NCI-H1048 (cell line): Measurements from ENCODE around the gene ABHD12.
"Not testable (repeated sequence)": the region's sequence is repeated elsewhere in the genome, so short reads cannot be mapped to it uniquely, and the experiment has no call there.

ENCODE experiments used
- DNase-seq: peaks from one replicate; lab custom pipeline; 2025; lab: John Stamatoyannopoulos, UW

Gene ABHD12

DNA sequence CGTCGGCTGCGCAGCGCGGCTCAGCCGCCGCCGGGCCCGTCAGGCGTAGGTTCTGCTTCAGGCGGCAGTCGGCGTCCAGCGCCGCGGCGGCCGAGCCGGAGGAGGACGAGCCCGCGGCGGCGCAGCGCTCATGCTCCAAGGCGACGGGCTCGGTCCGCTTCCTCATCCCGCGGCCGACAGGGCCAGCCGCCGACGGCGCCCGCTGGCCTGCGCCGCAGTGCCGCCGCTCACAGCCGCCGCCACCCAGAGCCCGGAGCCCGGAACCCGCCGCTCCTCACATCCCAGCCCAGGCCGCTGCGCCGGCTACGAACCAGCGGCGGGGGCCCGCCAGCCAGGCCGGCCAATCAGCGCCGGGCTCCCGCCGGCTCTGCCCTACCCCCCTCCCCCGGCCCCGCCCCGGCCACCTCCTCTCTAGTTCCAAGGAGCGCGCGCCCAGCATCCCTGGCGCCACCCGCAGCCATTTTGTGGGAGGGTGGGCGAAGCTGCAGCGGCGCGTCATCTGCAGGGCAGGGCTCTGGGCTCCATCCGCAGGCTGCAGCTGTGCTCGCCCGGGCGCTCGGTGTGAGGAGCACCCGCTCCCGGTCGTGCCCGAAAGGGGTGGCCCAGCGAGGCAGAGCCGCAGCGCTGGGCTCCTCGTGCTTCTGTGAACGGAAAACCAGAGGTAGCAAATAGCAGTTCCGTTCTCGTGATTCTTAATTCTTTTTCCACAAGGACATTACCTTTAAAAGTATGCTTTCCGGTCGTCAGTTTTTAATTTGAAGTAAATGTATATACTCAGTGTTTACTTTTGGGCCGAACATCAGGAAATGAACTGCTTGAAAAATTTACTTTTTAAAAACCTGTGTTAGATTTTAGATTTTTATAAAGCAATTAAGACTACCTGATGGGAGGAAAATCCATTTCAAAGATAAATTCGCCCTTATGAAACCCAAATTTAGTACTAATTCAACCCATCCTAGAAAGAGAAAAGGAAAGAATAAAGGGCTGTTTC, at the start of gene ABHD12:
TSS of gene ABHD12 (minus strand) at position 298 of the 991 bp plus-strand sequence. CDS start at position 166, 132 bp downstream.
- DNase-seq = peak; percentile 86

DNA sequence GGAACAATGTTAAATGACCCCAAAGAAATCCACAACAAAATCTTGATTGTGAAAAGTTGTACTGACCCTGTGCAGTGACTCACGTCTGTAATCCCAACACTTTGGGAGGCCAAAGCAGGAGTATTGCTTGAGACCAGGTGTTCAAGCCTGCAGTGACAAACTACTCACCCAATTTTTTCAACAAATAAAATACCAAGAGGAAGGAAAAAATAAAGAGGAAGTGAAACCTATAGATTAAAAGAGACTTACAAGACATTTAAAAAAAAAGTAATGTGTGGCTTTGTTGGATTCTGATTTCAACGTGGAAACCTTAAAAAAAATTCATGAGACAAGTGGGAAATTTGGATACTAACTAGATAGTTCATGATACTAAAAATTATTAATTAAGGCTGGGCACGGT, 48.7 kb upstream of the ABHD12 start:
- DNase-seq = no peak

DNA sequence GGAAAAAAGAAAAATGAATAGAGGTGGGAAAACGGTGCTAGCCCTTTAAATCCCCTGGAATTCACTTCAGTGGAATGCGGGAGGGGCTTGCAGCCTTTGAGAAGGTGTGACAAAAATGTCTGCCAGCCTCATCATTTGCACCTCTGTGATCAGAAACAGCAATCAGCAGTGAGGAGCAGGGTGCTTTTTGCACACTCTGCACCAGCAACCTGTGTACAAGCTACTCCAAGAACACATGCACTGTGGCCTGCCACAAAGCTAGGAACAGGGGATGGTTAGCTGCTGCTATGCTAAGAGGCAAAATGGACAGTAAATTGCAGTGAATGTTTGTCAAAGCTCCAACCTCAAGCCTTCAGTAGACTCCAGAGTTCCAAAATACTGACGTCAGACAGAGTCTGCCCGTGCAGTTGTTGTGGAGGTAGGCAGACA, 46.5 kb upstream of the ABHD12 start:
- no peak for DNase-seq

DNA sequence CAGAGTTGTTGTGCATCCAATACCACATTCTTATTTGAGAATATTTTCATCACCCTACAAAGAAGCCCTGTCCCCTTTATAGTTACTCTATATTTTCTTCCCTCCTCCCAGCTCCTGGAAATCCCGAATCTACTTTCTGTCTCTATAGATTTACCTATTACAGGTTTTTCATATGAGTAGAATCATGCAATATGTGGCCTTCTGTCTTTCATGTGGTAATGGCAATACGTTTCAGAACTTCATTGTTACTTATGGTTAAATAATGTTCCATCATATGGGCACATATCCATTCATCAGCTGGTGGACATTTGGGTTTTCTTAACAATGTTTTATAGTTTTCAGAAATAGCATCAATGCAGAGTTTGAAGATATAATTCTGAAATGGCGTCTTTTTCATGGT, 33.9 kb upstream of the ABHD12 start:
- DNase-seq = no peak

DNA sequence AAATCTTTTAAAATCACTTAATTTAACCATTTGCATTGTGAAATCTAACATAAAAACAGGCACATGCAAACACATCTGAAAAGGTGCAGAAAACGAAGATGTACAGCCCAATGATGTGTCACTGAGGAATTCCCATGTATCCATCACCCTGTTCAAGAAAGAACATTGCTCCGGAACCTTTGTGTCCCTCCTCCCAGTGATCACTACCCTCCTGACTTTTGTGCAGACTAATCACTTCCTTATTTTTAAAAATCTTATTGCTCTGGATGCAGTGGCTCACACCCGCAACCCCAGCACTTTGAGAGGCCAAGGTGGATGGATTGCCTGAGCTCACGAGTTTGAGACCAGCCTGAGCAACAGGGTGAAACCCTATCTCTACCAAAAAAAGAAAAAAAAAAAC, 31.4 kb upstream of the ABHD12 start:
- DNase-seq = no peak

DNA sequence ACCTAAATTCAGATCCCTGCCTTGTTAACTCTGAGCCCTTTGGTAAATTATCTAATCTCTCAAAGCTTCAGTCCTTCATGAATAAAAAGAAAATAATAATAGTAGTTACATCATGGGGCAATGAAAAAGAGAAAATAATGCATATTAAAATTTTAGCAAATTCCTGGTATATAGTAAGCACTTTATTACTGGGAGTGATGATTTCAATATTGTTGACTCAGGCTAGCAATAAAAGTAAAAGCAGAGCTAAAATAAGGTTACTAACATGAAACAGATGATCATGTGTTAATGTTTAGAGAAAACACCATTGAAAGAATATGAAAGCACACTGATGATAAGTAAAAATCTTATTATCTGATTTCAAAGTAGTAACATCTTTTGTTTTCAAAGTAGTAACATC, 30.5 kb upstream of the ABHD12 start:
- no peak for DNase-seq

DNA sequence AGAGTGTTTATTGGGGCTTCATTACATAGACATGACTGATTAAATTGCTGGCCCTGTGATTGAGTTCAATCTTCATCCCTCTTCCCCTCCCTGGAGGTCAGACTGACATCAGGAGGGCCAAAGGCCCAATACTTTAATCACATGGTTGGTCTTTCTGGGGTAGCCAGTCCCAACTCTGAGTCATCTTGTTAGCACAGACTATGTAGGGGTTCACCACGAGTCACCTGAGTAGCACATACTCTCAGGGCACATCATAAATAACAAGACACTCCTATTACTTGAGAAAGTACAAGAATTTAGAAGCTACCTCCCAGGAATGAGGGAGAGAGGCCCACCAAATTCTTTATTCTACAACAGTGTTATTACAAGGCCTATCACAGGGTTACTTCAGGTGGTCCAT, 28.1 kb upstream of the ABHD12 start:
- no peak for DNase-seq

DNA sequence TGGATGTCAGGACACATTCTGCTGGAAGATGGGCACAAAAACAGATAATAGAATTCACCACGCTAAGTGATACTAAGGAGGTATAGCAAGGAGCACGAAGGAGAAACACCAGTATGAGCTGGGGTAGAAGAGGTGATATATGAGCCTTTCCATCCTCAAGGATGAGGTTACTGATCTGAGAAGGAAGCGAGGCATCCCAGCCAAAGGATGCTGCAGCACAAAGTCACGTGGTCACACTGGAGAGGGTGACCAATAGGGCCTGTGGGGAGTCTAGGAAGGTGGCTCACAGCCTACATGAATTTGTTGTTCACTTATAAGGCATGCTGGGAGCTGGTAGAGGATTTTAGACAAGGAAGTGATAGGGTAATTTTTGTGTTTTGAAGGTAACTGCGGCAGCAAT, 18.3 kb upstream of the ABHD12 start:
- DNase-seq = no peak

DNA sequence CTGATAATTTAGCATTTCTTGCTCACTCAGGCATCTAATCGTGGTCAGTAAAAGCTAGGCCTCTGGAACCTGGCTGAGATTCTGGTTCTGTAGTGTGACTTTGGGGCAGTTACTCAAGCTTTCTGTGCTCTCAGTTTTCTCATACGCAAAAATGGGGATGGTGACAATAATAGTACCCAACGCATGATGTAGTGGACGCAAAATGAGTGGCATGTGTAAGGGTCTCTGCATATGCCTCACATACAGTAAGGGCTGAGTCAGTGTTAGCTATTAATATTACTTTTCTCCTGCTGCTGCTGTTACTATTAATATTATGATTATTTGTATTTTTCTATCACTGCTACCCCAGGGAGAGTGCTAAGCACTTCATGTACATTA, 17.5 kb upstream of the ABHD12 start:
- DNase-seq = no peak

DNA sequence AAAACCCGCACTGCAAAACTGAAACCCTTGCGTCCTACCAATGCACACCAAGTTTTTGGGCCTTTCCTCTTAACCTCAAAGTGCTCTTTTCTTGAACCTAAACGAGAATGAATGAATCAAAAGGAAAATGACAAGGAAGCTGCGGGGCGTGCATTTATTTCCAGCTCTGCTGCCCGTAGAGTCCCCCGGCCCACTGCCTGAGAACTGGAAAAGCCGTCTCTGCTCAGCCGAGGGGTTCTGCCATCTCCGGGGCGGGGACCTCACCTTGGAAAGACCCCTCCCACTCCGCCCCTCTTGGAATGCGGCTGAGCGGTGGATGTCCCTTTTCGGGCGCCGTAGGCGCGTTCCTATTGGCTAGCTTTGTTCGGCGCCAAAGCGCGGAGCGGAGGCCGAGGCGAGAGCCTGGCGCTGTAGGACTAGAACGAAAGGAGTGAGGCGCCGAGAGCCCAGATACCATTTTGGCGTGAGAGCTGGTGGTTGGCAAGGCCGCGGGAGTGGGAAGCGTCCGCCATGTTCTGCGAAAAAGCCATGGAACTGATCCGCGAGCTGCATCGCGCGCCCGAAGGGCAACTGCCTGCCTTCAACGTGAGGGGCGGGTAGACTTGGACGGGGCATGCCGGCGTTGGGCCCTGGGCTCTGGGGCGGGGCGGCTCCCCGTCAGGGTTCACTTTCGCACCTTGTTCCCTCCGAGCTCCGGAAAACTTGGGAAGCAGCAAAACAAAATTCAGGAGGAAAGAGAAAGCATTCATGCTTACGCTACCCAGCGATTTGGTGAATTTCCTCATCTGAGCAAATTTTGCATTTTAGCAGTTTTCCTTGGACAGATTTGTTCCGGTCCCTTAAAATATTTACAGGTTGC, 16.9 kb upstream of the ABHD12 start, which contains the start of gene GINS1:
TSS of gene GINS1 (plus strand) at position 363 of the 859 bp plus-strand sequence. CDS start at position 511, 148 bp downstream.
- peak; percentile 63 for DNase-seq

DNA sequence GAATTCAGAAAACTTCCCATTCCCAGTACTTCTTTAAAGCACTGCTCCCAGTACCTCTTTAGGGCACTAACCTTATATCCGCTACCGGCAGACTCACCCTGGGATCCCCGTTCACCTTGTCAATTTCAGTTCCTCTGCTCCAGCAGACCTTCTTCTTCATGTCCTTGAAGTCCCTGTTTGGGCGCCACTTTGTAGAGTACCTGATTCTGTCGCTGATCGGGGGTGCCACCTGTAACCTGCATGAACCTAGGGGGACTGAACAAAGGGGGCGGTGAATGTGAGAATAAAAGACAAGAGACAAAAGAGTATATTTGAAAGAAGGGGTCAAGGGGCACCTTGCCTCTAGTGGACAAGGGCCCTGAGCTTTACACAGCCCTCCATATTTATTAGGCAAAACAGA, 11.9 kb upstream of the ABHD12 start:
- no peak for DNase-seq

DNA sequence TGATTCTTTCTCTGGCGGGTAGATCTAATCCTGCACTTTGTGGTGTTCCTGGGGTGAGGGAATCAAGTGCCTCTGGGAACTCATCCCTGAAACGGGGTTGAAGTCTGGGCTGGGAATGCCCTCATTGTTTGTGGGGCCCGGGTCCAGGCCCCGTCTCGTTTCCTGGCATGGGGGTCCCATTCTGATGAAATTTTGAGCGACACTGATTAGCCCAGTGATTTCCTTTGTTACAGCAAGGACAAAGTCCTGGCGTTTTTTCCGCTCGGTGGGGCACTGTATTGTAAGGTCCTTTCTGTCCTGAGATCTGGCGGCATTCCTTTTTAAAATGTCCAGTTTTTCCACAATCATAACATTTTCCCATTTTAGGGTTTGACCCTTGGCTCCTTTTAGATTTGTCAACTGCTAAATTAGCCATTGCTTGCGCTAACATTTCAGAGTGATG, 9.7 kb upstream of the ABHD12 start:
- DNase-seq = not testable (repeated sequence)

DNA sequence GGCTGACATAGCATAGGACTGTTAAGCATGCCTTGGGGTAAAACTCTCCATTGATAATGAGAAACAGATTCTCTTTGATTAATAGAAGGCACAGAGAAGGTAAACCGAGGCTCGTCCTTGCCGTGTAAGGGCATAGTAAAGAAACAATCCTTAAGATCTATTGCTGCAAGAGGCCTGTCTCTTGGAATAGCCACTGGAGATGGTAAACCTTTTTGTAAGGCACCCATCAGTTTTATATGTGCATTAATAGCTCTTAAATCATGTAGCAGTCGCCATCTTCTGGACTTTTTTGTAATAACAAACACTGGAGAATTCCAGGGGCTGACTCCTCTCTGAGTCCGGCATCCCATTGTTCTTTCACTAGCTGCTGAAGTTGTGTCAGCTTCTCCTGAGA, 8.4 kb upstream of the ABHD12 start:
- peak; percentile 44 for DNase-seq

DNA sequence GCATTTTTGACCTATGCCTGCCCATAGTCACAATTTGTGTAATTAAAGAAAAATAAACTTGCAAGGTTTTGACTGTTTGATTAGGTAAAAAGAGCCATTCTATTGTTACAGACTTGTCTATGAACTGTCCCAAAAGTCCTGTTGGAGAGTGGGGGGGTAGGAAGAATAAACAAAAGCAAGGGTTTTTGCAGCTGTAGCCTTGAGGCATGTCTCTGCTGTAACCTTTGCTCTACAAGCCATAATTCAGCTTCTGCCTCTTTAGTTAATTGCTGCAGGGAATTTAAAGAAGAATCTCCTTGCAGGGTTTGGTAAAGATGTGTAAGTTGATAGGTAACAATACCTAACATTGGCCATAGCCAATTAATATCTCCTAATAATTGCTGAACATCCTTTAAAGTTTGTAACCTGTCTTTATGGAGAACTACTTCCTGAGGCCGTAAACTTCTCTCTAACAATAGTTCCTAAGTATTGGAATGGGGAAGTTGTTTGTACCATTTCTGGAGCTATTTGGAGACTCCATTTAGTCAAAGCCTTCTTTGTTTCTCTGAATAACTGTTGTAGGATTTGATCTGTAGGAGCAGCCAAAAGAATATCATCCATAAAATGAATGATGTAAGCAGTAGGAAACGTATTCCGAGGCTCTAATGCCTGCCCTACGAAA, 7.9 kb upstream of the ABHD12 start:
- no peak for DNase-seq

DNA sequence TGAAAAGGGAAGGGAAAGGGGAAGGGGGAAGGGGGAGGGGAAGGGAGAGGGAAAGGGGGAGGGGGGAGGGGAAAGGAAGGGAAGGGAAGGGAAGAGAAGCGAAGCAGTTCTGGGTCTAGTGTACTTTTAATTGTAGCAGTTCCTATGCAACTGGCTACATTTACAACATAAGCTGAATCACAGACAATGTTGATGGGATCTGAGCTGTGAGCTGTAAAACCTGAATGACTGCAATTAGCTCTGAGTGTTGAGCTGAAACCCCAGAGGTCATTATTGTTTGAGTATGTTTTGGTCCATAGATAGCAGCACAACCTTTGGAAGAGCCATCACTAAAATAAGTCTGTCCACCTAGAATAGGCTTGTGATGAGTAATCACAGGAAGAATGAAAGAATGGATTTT, 7.2 kb upstream of the ABHD12 start:
- no peak for DNase-seq

DNA sequence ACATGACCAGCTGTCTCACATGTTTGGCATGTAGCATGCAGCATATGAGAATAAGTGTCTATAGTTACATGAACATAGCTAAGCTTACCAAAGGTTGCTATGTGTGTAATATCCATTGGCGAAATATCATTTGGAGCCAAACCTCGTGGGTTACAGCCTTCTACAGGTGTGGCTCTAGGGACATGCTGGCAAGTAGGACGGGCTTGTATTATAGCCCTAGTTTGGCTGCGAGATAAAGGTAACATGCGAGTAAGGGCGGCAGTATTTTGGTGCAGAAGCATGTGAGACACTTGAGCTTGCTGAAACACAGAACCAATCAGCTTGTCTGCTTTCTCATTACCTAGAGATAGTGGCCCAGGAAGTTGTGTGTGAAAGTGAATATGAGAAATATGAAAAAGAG, 6.5 kb upstream of the ABHD12 start:
- no peak for DNase-seq

DNA sequence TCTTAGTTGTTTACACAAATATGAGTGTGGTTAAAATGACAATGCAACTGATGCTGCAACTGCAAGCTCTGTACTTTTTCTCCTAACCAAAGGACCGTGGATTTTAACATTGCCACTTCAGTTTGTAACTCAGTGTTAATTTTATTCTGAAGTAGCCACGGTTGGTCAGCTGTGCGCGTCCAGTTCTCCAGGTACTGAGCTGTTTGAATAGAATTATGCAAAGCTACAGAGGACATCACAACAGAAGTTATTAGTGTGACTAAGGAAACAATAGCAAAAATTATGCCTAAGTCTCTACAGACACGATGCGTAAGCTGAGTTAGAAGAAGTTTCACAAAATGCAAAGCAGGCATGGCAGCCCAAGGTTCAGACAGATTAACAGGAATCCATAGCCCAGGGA, 4.4 kb upstream of the ABHD12 start:
- no peak for DNase-seq

DNA sequence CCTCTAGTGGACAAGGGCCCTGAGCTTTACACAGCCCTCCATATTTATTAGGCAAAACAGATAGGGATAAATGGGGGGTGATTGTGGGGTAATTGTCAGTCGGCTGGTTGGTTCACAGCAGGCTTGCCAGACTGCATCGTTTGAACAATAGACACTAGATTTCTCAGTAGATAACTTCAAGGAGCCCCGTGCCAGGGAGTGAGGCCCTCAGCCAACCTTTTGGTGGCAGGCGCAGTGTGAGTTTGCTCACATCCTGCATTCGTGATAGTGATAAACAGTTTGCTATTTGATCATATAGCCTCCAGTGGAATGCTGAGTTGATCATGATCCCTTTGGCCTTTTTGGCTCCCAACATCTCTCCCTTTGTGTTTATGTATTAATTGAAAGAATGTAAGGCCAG, 3.6 kb upstream of the ABHD12 start:
- DNase-seq = no peak

DNA sequence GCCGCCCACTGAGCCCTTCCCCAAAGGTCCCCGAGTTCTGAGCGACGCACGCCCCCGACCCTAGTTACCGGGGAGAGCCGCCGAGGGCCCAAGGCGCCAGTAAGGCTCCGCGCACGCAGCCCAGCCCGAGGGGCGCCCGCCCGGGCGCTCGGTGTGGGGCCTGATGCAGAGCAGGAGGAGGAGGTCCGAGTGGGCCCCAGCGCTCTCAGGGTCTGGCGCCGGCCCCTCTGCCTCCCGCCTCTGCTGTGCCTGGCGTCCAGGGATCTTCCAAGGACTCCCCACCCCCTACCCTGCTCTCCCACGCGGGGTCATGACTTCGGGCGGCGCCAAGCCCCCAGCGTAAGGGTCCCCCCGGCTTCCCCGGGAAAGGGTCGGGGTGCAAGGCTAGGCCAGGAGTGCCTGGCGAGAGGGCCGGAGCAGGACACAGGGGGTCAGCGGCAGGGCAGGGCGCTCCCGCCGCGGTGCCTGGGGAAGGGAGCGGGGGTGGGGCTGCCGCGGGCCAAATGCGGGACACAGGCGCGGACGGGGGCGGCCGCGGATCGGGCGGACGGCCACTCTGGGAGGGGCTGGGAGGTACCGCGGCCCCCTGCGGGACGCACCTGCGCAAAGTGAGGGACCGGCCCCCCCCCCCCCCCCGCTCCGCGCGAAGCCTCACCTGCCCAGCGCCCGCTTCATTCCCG, 637 bp downstream of the ABHD12 start:
- no peak for DNase-seq

DNA sequence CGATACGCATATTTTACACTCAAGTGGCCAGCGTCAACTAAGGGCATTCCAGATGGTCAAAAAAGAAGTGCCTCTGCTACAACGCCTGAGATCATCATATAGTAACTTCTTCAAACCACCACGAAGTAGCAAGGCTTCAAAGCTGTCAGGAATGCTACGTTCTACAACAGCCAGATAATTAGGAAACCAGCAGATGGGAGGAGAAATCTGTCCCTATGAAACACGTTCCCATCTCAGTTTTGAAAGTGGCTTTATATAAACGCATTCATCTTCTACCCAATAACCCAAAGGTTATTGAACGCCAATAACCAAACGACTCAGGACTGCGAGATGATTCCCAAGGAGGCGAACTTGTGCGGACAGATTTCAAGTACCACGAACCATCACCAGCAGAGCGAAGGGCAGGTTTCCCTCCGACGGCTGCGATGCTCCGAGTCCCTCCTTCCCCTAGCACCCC, 1.2 kb downstream of the ABHD12 start:
- DNase-seq = no peak

DNA sequence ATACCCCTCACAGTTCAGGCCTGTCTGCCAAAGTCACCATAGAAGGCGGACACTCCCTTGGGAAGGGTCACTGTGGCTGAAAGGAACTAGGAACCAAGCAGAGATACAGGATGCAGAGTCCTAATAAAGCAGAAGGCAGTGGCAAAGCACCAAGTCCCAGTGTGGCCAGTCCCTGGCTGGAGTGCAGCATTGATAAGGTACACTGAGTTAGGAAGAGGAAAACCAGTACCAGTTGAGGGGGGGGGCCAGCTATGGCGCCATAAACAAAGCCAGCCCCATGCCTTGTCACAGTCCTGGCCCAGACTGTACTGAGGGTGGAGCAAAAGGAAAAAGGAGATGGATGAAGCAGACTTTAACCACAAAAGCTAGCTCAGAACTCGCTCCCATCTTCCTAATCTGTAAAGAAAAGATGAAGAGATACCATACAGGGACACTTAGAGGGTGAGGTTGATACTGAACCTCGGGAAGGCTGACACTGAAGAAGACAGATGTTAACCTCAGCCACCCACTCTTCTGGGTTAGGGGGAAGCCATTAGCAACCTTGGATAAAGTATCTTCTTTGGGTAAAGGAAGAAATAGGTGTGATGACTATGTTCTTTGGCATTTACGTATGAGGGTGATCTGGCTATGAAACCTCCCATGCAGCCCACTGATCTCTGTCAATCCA, 7.8 kb downstream of the ABHD12 start:
- DNase-seq = no peak
